HEK293T (cell line): ENCODE data around the gene NR3C2.

Experiments
- CTCF ChIA-PET: fragments of 350-600 bp; formaldehyde crosslinking; extraction: SDS; loops from one replicate; lab custom pipeline; 2021; ENCODE audit warnings: antibody characterized with exemption, inconsistent platforms; lab: Yijun Ruan, JAX
- POLR2A ChIA-PET: fragments of 350-600 bp; formaldehyde crosslinking; extraction: SDS; loops from one replicate; lab custom pipeline; 2020; ENCODE audit warnings: antibody characterized with exemption, inconsistent platforms; lab: Yijun Ruan, JAX
- DNase-seq: peaks from one replicate; pipeline ENCODE4 v3.0.0; 2012; ENCODE audit warnings: mixed read lengths; ENCODE audit errors: extremely low spot score
- ARNT ChIP-seq: fragments of 450-650 bp; IDR thresholded peaks from 2 replicates; pipeline ENCODE4 v1.6.1; 2017; ENCODE audit warnings: mild to moderate bottlenecking
- BHLHE40 ChIP-seq: fragments of 450-650 bp; IDR thresholded peaks from 2 replicates; pipeline ENCODE4 v1.6.1; 2016; ENCODE audit warnings: mild to moderate bottlenecking, moderate library complexity, borderline replicate concordance
- CTBP1 ChIP-seq: fragments of 450-650 bp; IDR thresholded peaks from 2 replicates; pipeline ENCODE4 v1.6.1; 2016; ENCODE audit warnings: borderline replicate concordance
- ELF4 ChIP-seq: fragments of 450-650 bp; IDR thresholded peaks from 2 replicates; pipeline ENCODE4 v1.6.1; 2017; ENCODE audit warnings: antibody characterized with exemption
- FOXA1 ChIP-seq: fragments of 450-650 bp; IDR thresholded peaks from 2 replicates; pipeline ENCODE4 v1.6.1; 2016; ENCODE audit warnings: mild to moderate bottlenecking
- FOXK2 ChIP-seq: fragments of 450-650 bp; IDR thresholded peaks from 2 replicates; pipeline ENCODE4 v1.6.1; 2016; ENCODE audit warnings: mild to moderate bottlenecking
- FOXM1 ChIP-seq: fragments of 450-650 bp; IDR thresholded peaks from 2 replicates; pipeline ENCODE4 v1.6.1; 2017; ENCODE audit warnings: mild to moderate bottlenecking, borderline replicate concordance
- HDGF ChIP-seq: fragments of 450-650 bp; IDR thresholded peaks from 2 replicates; pipeline ENCODE4 v1.6.1; 2017; ENCODE audit warnings: antibody characterized with exemption, borderline replicate concordance
- L3MBTL2 ChIP-seq: fragments of 450-650 bp; conservative IDR thresholded peaks from 2 replicates; pipeline ENCODE4 v1.6.1; 2016; ENCODE audit warnings: mild to moderate bottlenecking
- LEF1 ChIP-seq: fragments of 450-650 bp; IDR thresholded peaks from 2 replicates; pipeline ENCODE4 v1.6.1; 2017; ENCODE audit warnings: mild to moderate bottlenecking, borderline replicate concordance
- NFRKB ChIP-seq: fragments of 450-650 bp; IDR thresholded peaks from 2 replicates; pipeline ENCODE4 v1.6.1; 2016; ENCODE audit warnings: mild to moderate bottlenecking, moderate library complexity
- SP1 ChIP-seq: fragments of 450-650 bp; IDR thresholded peaks from 2 replicates; pipeline ENCODE4 v1.6.1; 2017
- SUZ12 ChIP-seq: fragments of 450-650 bp; IDR thresholded peaks from 2 replicates; pipeline ENCODE4 v1.6.1; 2016; ENCODE audit warnings: mild to moderate bottlenecking
- TARDBP ChIP-seq: fragments of 450-650 bp; IDR thresholded peaks from 2 replicates; pipeline ENCODE4 v1.6.1; 2016
- ZNF384 ChIP-seq: fragments of 450-650 bp; IDR thresholded peaks from 2 replicates; pipeline ENCODE4 v1.6.1; 2016
- TF ChIP-seq, protein P1 (sequence below): fragments of 450-650 bp; IDR thresholded peaks from 2 replicates; pipeline ENCODE4 v1.6.1; 2016

NR3C2 gene

DNA sequence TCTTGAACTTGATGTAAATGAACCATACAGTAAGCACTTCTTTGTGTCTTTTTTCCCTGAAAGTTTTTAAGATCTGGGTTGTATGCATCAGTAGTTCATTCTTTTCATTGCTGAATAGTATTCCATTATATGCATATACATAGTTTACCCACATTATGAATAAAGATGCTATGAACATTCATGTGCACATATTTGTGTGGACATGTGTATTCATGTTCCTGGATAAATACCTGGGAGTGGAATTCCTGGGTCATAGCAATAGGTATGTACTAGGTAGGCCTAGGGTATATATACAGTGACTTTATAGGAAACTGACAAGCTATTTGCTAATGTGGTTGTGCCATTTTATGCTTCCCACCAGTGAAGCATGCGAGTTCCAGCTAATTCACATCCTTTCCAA lies 215.9 kb downstream of the NR3C2 start:
- no peak for DNase-seq
- POLR2A ChIA-PET: no interaction called here
- TF ChIP-seq ZNF384 (no peak), LEF1 (no peak), FOXM1 (no peak), NFRKB (no peak), SUZ12 (no peak), FOXA1 (no peak), FOXK2 (no peak), ELF4 (no peak), BHLHE40 (no peak), SP1 (no peak), TARDBP (no peak), L3MBTL2 (no peak), CTBP1 (no peak), ARNT (no peak)
- TF ChIP-seq, protein P1, sequence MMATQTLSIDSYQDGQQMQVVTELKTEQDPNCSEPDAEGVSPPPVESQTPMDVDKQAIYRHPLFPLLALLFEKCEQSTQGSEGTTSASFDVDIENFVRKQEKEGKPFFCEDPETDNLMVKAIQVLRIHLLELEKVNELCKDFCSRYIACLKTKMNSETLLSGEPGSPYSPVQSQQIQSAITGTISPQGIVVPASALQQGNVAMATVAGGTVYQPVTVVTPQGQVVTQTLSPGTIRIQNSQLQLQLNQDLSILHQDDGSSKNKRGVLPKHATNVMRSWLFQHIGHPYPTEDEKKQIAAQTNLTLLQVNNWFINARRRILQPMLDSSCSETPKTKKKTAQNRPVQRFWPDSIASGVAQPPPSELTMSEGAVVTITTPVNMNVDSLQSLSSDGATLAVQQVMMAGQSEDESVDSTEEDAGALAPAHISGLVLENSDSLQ: no peak
- CTCF ChIA-PET: no interaction called here

DNA sequence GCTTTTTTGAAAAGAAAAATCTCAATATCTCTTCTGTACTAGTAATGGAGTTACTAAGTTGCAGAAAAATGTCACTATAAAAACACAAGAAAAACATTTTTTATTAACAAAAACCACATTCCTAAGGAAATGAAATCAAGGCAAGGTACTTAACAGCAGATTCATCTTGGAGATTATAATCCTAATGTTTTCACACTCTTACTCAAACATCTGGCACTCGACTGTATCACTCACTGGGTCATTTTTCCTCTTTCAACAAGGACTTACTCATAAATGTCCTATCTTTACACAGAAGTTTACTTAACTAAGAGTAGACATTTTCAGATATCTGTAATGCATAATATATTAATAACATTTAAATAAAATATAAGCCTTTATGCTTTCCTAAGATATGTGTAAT lies 216.6 kb downstream of the NR3C2 start:
- POLR2A ChIA-PET: no interaction called here
- CTCF ChIA-PET: interaction anchor here (0.6 kb wide), 1 partner anchor 164 kb away, joined by 3 read pairs; no protein-coding TSS in a partner anchor
- TF ChIP-seq BHLHE40 (no peak), ZNF384 (no peak), FOXA1 (no peak), SP1 (no peak), NFRKB (no peak), FOXM1 (no peak), SUZ12 (no peak), HDGF (no peak), FOXK2 (no peak), CTBP1 (no peak)
- TF ChIP-seq, protein P1: no peak
- no peak for DNase-seq

DNA sequence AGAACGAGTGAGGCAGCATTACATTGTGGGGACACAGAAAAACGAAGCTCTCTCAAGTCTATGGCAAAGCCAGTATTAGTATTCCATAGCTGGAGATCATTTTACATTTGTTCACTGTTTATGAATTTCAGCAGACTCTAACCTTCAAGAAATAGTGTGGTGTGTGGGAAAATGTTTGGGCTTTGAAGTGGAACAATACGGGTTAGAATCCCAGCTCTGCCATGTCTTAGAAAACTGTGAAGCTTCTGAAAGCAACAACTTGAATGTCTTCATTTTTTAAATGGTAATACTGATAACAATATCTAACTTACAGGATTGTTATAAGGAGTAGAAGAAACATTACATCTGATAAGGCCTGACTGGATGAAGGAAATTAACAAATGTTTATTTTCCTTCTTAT lies 217.7 kb downstream of the NR3C2 start:
- POLR2A ChIA-PET: interaction anchor here (0.6 to 1.4 kb wide), 3 partner anchors 9 to 161 kb away, joined by 3 to 6 read pairs (median 3); no protein-coding TSS in a partner anchor
- TF ChIP-seq NFRKB (no peak), SP1 (no peak), SUZ12 (no peak), FOXA1 (no peak), BHLHE40 (no peak), FOXM1 (no peak), CTBP1 (no peak), FOXK2 (no peak), TARDBP (no peak)
- no peak for DNase-seq
- CTCF ChIA-PET: no interaction called here

DNA sequence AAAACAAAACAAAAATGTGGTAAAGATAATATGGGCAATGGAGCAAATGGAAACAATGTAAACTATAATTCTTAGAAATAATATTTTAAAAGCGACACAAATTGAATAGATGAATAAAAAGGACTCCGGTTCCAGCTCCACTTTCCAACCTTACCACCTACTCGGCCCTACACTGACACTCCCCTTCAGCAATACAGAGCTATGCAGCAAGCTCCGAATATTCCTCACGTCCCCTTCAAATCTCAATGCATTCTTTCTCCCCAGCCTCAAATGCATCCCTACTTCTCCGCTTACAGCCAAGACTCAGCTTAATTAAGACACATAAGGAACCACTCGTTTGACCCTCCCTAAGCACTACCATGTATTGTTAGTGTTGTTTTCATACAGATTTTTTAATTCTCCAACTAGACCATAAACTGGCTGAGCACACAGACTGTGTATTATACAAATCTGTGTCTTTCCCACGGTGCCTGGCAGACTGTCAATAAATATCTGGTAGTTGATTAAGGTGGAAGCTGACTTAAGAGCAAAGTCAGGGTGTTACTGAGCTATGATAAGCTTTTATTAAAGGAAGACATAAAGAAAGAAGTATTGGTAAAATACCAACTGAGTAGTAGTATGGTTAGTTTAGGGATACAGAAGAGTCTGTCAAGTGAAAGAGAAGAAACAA lies 219.1 kb downstream of the NR3C2 start:
- ChIA-PET CTCF (no interaction called here), POLR2A (interaction anchor here (1.4 kb wide), 1 partner anchor 12 kb away, joined by 3 read pairs; no protein-coding TSS in a partner anchor)
- TF ChIP-seq NFRKB (no peak), SUZ12 (no peak), HDGF (no peak), CTBP1 (no peak), ELF4 (no peak), FOXA1 (no peak), FOXM1 (no peak), SP1 (no peak), L3MBTL2 (no peak), ARNT (no peak), ZNF384 (no peak), BHLHE40 (no peak), FOXK2 (no peak)
- TF ChIP-seq, protein P1: no peak
- DNase-seq: no peak

DNA sequence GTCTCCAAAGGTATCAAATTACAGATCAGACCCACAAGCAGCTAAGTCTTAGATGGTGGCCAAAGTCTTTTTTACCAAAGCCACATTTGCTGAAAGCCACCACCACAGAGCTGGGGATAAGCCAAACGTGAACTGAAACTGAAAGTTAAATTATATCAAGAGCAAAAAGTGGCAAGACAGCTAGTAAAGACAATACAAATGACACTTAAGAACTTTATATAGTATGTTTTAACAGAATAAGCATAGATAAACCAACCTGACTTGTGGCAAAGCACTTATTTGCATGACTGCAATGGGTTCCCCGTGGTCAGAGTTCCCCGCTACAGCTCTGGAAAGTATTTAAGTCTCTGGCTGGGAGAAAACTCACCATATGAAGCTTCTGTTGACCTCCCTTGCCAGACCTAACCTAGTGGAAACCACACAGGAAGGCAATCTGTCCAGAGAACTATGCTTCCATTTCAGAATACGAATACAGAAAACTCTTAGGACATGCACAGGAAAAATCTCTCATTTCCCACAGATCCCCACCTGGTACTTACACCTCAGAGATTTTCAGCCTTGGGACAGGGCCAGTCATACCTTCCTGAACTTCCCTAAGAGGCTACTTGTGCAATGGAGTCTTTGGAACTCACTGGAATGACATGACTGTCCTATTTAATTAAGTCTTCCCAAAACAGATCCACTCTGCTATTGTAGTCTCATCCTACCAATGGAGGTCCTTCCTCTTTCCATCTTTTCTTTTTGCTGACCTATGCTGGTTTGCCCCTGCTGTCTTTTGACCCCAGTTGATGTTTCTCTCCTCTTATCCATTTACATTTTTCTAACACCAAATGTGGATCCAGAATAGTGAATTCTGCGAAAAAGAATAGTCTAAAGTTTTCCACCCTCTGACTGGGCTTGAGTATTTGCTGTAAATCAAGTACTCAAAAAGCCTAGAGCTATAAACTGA lies 225.1 kb downstream of the NR3C2 start:
- POLR2A ChIA-PET: no interaction called here
- TF ChIP-seq FOXK2 (no peak), FOXM1 (no peak), CTBP1 (no peak), ARNT (no peak), NFRKB (no peak), TARDBP (no peak), BHLHE40 (no peak), SP1 (no peak), HDGF (no peak), FOXA1 (no peak), ZNF384 (no peak), ELF4 (no peak), LEF1 (no peak), L3MBTL2 (no peak), SUZ12 (no peak)
- TF ChIP-seq, protein P1: no peak
- DNase-seq: no peak
- CTCF ChIA-PET: interaction anchor here (0.6 kb wide), 2 partner anchors 158 to 508 kb away, joined by 3 read pairs; no protein-coding TSS in a partner anchor
